Stomach (tissue), 4 donors: ENCODE measurements around the gene CADM4.

Experiments
- CTCF ChIP-seq, 7 experiments: fragments of 450-650 bp in 4 of 7; fragments of 200-600 bp in 3 of 7; sonication (generic) in 3 of 7; IDR thresholded peaks; one replicate each; pipeline ENCODE4 v1.5.1; 2016 to 2019; ENCODE audit warnings: antibody characterized with exemption in 7 of 7, control low read depth in 2 of 7, mild to moderate bottlenecking in 1 of 7
- POLR2A ChIP-seq, 4 donors: fragments of 450-650 bp; IDR thresholded peaks; one replicate each; pipeline ENCODE4 v1.6.1; 2016; ENCODE audit warnings: antibody characterized with exemption in 4 of 4, control low read depth in 2 of 4, mild to moderate bottlenecking in 1 of 4, moderate library complexity in 1 of 4

- TF ChIP-seq CTCF (IDR thresholded peaks at IDR 0.05) (no peak), POLR2A (IDR thresholded peaks at IDR 0.05) (no peak)
These were observed 50.0 kb downstream of the CADM4 start for GRCh38 chr19:43589678-43590077.
